ENCODE results near the gene KLKB1. TPM values are rescaled to one million over a fixed set of nuclear protein-coding genes. Genes with fewer than 3 reads are reported as not detected.

KLKB1 gene
- total and polyA plus RNA-seq, 2 donors (not counting 1 experiment from before 2014, with no cell fraction given) = 0.06 to 0.17 TPM

DNA sequence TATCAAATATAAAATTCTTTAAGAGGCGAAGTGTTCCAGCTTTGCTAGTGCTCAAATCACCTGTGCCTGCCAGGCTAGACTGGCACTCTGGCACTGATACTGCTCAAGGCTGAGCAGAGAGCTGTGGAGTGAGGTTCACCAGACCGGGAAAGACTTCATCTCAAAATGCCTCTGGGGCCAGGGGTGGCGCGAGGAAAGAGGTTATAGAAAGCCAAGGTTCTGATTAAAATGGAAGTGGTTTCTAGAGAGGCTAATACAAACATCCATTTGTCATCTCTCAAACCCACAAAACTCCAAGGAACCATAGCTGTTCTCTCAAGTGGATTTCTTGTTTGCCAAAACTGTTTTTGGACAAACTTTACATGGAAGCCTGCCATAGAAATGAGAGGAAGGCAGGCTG is 80.2 kb downstream of the KLKB1 start:
- DNase-seq (ENCODE audit: low read depth in 2 of 2) = peak in 1 of 2 donors; percentile 11
- Histone ChIP-seq H4K20me1 (ENCODE audit: control insufficient read depth, extremely low read depth, insufficient read depth, low read length) (no peaks in the 10 kb centered on the region), H3K4me2 (ENCODE audit: extremely low read depth, insufficient read depth, low read length) (no peak overlapping the region), H3K4me1 (ENCODE audit: control insufficient read depth, extremely low read depth, insufficient read depth, low read length) (no peaks in the 10 kb centered on the region), H3K4me3 (replicated peaks in 1 of 4; ENCODE audit: control extremely low read depth in 1 of 4, insufficient read depth in 1 of 4, low read depth in 3 of 4, low read length in 4 of 4) (no peak overlapping the region), H3K79me2 (ENCODE audit: control insufficient read depth, insufficient read depth, low read length) (no peaks in the 10 kb centered on the region), H3K9me3 (ENCODE audit: control insufficient read depth, insufficient read depth, low read depth, low read length) (no peaks in the 10 kb centered on the region), H3K27ac (ENCODE audit: insufficient read depth, low read length) (no peak overlapping the region), H3K27me3 (ENCODE audit: control insufficient read depth, insufficient read depth, low read length) (no peaks in the 10 kb centered on the region), H3K36me3 (ENCODE audit: control insufficient read depth, insufficient read depth, low read length) (no peaks in the 10 kb centered on the region), H2AFZ (ENCODE audit: low read length) (no peak overlapping the region), H3K9ac (ENCODE audit: insufficient read depth, low read length) (no peak overlapping the region)
- no peak for TF ChIP-seq EZH2 (IDR thresholded peaks at IDR 0.05; ENCODE audit: low read length, missing control alignments)
- TF ChIP-seq CTCF (conservative IDR thresholded peaks at IDR 0.05 in 1 of 2, IDR thresholded peaks at IDR 0.05 in 1 of 2; ENCODE audit: low read depth in 1 of 2, low read length in 2 of 2) = no peak

- no peak overlapping the region for H3K9ac ChIP-seq (ENCODE audit: insufficient read depth, low read length)
- no peaks in the 10 kb centered on the region for H3K4me1 ChIP-seq (ENCODE audit: control insufficient read depth, extremely low read depth, insufficient read depth, low read length)
- H3K9me3 ChIP-seq (ENCODE audit: control insufficient read depth, insufficient read depth, low read depth, low read length) = no peaks in the 10 kb centered on the region
- DNase-seq (ENCODE audit: low read depth in 2 of 2) = peak in 1 of 2 donors; percentile 13
- H3K79me2 ChIP-seq (ENCODE audit: control insufficient read depth, insufficient read depth, low read length) = no peaks in the 10 kb centered on the region
- TF ChIP-seq EZH2 (IDR thresholded peaks at IDR 0.05; ENCODE audit: low read length, missing control alignments) (no peak), CTCF (conservative IDR thresholded peaks at IDR 0.05 in 1 of 2, IDR thresholded peaks at IDR 0.05 in 1 of 2; ENCODE audit: low read depth in 1 of 2, low read length in 2 of 2) (no peak)
- H3K4me2 ChIP-seq (ENCODE audit: extremely low read depth, insufficient read depth, low read length) = no peak overlapping the region
- H3K4me3 ChIP-seq (replicated peaks in 1 of 4; ENCODE audit: control extremely low read depth in 1 of 4, insufficient read depth in 1 of 4, low read depth in 3 of 4, low read length in 4 of 4) = no peak overlapping the region
- no peak overlapping the region for H2AFZ ChIP-seq (ENCODE audit: low read length)
- no peak overlapping the region for H3K27ac ChIP-seq (ENCODE audit: insufficient read depth, low read length)
- H3K27me3 ChIP-seq (ENCODE audit: control insufficient read depth, insufficient read depth, low read length) = no peaks in the 10 kb centered on the region
- H3K36me3 ChIP-seq (ENCODE audit: control insufficient read depth, insufficient read depth, low read length) = no peaks in the 10 kb centered on the region
- H4K20me1 ChIP-seq (ENCODE audit: control insufficient read depth, extremely low read depth, insufficient read depth, low read length) = no peaks in the 10 kb centered on the region
These were observed 80.6 kb downstream of the KLKB1 start for GRCh38 chr4:186307916-186308315.

Other genes with a start within 250 kb of the KLKB1 start
- 4.6 and 8.1 TPM in 2 replicates for gene TLR3, start 158.4 kb upstream of the KLKB1 start, total RNA-seq
- 4.9 and 12.6 TPM in 2 replicates for gene TLR3, start 158.4 kb upstream of the KLKB1 start, polyA plus RNA-seq
- 9.4 and 11.3 TPM in 2 replicates for gene FAM149A, start 122.8 kb upstream of the KLKB1 start, total RNA-seq
- gene FAM149A, start 122.8 kb upstream of the KLKB1 start, polyA plus RNA-seq = 2.3 and 5.6 TPM in 2 replicates
- gene CYP4V2, start 35.9 kb upstream of the KLKB1 start, total RNA-seq = 27.2 and 37.8 TPM in 2 replicates
- 8.2 and 17.2 TPM in 2 replicates for gene CYP4V2, start 35.9 kb upstream of the KLKB1 start, polyA plus RNA-seq
- not detected in 2 replicates for gene F11, start 38.7 kb downstream of the KLKB1 start, total RNA-seq
- not detected in 2 replicates for gene F11, start 38.7 kb downstream of the KLKB1 start, polyA plus RNA-seq

All from fibroblast of lung (primary cell).